ENCODE data around the gene ZNF655. TPM values are rescaled to one million over a fixed set of nuclear protein-coding genes. Genes with fewer than 3 reads are reported as not detected.

Gene ZNF655
- total and polyA plus RNA-seq, 2 of the 4 experiments (the other 2 are of a cell fraction) = 49.6 to 54.7 TPM

- ATAC-seq (ENCODE audit: low read depth) (no peak), DNase-seq (no peak)
- Histone ChIP-seq H3K36me3 (ENCODE audit: control insufficient read depth, insufficient read depth, low read length) (peaks cover 8% of the 10 kb centered on the region; the same call in 1 of the 2 replicates), H3K18ac (ENCODE audit: low read depth, low read length) (no peak overlapping the region), H2BK20ac (ENCODE audit: low read depth, low read length) (no peak overlapping the region), H3K4me1 (ENCODE audit: control insufficient read depth, insufficient read depth, low read length) (no peaks in the 10 kb centered on the region), H4K5ac (ENCODE audit: low read depth, low read length) (no peak overlapping the region), H3K27me3 (ENCODE audit: control insufficient read depth, insufficient read depth, low read length) (no peaks in the 10 kb centered on the region), H2AFZ (replicated peaks; ENCODE audit: low read length, poor library complexity) (no peak overlapping the region), H4K20me1 (ENCODE audit: insufficient read depth, low read length) (no peaks in the 10 kb centered on the region), H3K4me3 (ENCODE audit: insufficient read depth, low read depth, low read length) (no peak overlapping the region), H4K8ac (ENCODE audit: low read depth in 2 of 2, low read length in 2 of 2) (no peak overlapping the region), H2AK5ac (ENCODE audit: low read depth, low read length) (no peak overlapping the region), H2BK15ac (ENCODE audit: low read depth, low read length) (no peak overlapping the region), H3K14ac (replicated peaks; ENCODE audit: low read depth, low read length) (no peak overlapping the region), H3K79me1 (ENCODE audit: low read depth in 1 of 2, low read length in 2 of 2) (no peaks in the 10 kb centered on the region; a peak in 1 of 4 replicates), H3K23ac (ENCODE audit: low read depth, low read length) (no peak overlapping the region), H3K27ac (ENCODE audit: insufficient read depth, low read length) (no peak overlapping the region), H2BK120ac (ENCODE audit: low read depth, low read length) (no peak overlapping the region), H3K9ac (ENCODE audit: low read depth, low read length) (no peak overlapping the region), H4K91ac (ENCODE audit: insufficient read depth, low read depth, low read length) (no peak overlapping the region), H3K9me3 (ENCODE audit: control insufficient read depth, insufficient read depth, low read length) (peaks cover 55% of the 10 kb centered on the region), H2BK5ac (ENCODE audit: low read depth, low read length, poor library complexity, severe bottlenecking) (no peak overlapping the region), H3K4ac (ENCODE audit: low read depth, low read length) (no peak overlapping the region), H3K4me2 (ENCODE audit: low read depth, low read length) (no peak overlapping the region), H3K9me1 (ENCODE audit: insufficient read depth, low read length) (no peaks in the 10 kb centered on the region), H3K56ac (ENCODE audit: extremely low read depth, insufficient read depth, low read length) (no peak overlapping the region), H2AK9ac (replicated peaks; ENCODE audit: low read depth, low read length, poor library complexity) (peak overlapping the region; percentile 42)
- TF ChIP-seq MAFK (IDR thresholded peaks at IDR 0.05; ENCODE audit: low read depth, low read length) (no peak), CEBPB (IDR thresholded peaks at IDR 0.05; ENCODE audit: low read depth, low read length) (no peak), CTCF (conservative IDR thresholded peaks at IDR 0.05; ENCODE audit: low read depth, low read length) (no peak), SMC3 (IDR thresholded peaks at IDR 0.05; ENCODE audit: low read depth, low read length) (no peak), BHLHE40 (IDR thresholded peaks at IDR 0.05; ENCODE audit: low read depth, low read length) (no peak), USF2 (IDR thresholded peaks at IDR 0.05; ENCODE audit: low read depth, low read length) (no peak), RCOR1 (IDR thresholded peaks at IDR 0.05; ENCODE audit: insufficient replicate concordance, low read length) (no peak), FOS (IDR thresholded peaks at IDR 0.05; ENCODE audit: low read depth, low read length) (no peak), RFX5 (IDR thresholded peaks at IDR 0.05; ENCODE audit: low read depth, low read length) (no peak), MXI1 (IDR thresholded peaks at IDR 0.05; ENCODE audit: borderline replicate concordance, low read depth, low read length) (no peak), MAZ (IDR thresholded peaks at IDR 0.05; ENCODE audit: borderline replicate concordance, low read depth, low read length) (no peak), ELK1 (IDR thresholded peaks at IDR 0.05; ENCODE audit: borderline replicate concordance, low read depth, low read length) (no peak), CHD1 (IDR thresholded peaks at IDR 0.05; ENCODE audit: low read depth, low read length) (no peak), NFE2L2 (IDR thresholded peaks at IDR 0.05; ENCODE audit: low read depth, low read length) (no peak), RAD21 (IDR thresholded peaks at IDR 0.05; ENCODE audit: low read length) (no peak), POLR2A (IDR thresholded peaks at IDR 0.05; ENCODE audit: low read depth, low read length) (no peak)
- ChIA-PET POLR2A (ENCODE audit: unreplicated experiment) (no interaction called here), CTCF (no interaction called here)
- no TSS peak for BruUV-seq (replicated peaks)
- WGBS, 2 experiments (ENCODE audit: extremely low coverage in 2 of 2, insufficient read length in 1 of 2) = no CpG with 5 or more reads among the region's 5 CpGs
- intact Hi-C loops (cut with micrococcal nuclease) = no loop called here
- in situ Hi-C loops (cut with MboI; ENCODE audit: low sequenced_read_pairs) = no loop called here
- dilution Hi-C loops (cut with HindIII; ENCODE audit: low sequenced_read_pairs, unreplicated experiment) = no loop called here
Observed at GRCh38 chr7:99540542-99540941, 17.9 kb upstream of the ZNF655 start.

Measured in IMR-90 (cell line).